Esophagus muscularis mucosa (tissue), 3 donors: Measurements from ENCODE around the gene DKKL1.

ENCODE experiments used
- POLR2A ChIP-seq: fragments of 450-650 bp; IDR thresholded peaks from one replicate; pipeline ENCODE4 v1.6.1; 2017; ENCODE audit warnings: antibody characterized with exemption, moderate library complexity, mild to moderate bottlenecking, low read depth
- TF ChIP-seq, protein P1 (sequence below), 3 experiments: fragments of 200-600 bp in 2 of 3; fragments of 450-650 bp in 1 of 3; sonication (generic) in 2 of 3; IDR thresholded peaks; one replicate each; pipeline ENCODE4 v1.5.1; 2017 to 2019; ENCODE audit warnings: antibody characterized with exemption in 3 of 3, mild to moderate bottlenecking in 2 of 3, moderate library complexity in 1 of 3

GRCh38 chr19:49413348-49413747 is 49.7 kb downstream of the DKKL1 start:
- TF ChIP-seq, protein P1, sequence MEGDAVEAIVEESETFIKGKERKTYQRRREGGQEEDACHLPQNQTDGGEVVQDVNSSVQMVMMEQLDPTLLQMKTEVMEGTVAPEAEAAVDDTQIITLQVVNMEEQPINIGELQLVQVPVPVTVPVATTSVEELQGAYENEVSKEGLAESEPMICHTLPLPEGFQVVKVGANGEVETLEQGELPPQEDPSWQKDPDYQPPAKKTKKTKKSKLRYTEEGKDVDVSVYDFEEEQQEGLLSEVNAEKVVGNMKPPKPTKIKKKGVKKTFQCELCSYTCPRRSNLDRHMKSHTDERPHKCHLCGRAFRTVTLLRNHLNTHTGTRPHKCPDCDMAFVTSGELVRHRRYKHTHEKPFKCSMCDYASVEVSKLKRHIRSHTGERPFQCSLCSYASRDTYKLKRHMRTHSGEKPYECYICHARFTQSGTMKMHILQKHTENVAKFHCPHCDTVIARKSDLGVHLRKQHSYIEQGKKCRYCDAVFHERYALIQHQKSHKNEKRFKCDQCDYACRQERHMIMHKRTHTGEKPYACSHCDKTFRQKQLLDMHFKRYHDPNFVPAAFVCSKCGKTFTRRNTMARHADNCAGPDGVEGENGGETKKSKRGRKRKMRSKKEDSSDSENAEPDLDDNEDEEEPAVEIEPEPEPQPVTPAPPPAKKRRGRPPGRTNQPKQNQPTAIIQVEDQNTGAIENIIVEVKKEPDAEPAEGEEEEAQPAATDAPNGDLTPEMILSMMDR (IDR thresholded peaks at IDR 0.05): no peak
- TF ChIP-seq POLR2A: no peak
